GM19328 (cell line): ENCODE results near the gene AGTPBP1.
"Not testable (repeated sequence)": the region's sequence is repeated elsewhere in the genome, so short reads cannot be mapped to it uniquely, and the experiment has no call there.

ENCODE experiments used
- ATAC-seq: cut with Tn5 transposase; IDR thresholded peaks from one replicate; pipeline ENCODE4 v1.9.1; 2021; ENCODE audit warnings: mild to moderate bottlenecking, moderate library complexity; ENCODE audit not compliant: unreplicated experiment

AGTPBP1 gene

GRCh38 chr9:85717818-85718217 is 23.9 kb downstream of the AGTPBP1 start:
- not testable (repeated sequence) for ATAC-seq

- ATAC-seq, result no peak
Measured at GRCh38 chr9:85717220-85717619, 24.5 kb downstream of the AGTPBP1 start.

- ATAC-seq, result peak; percentile 57
Measured at GRCh38 chr9:85716031-85716877, 25.5 kb downstream of the AGTPBP1 start.

GRCh38 chr9:85715587-85715986 is 26.2 kb downstream of the AGTPBP1 start:
- peak; percentile 63 for ATAC-seq

GRCh38 chr9:85713897-85714296 is 27.9 kb downstream of the AGTPBP1 start:
- no peak for ATAC-seq

- no peak for ATAC-seq
Measured at GRCh38 chr9:85704744-85705143, 37.0 kb downstream of the AGTPBP1 start.

- ATAC-seq, result no peak
Measured at GRCh38 chr9:85703398-85703797, 38.4 kb downstream of the AGTPBP1 start.

GRCh38 chr9:85702726-85703289 is 38.9 kb downstream of the AGTPBP1 start:
- no peak for ATAC-seq

GRCh38 chr9:85702191-85702590 is 39.6 kb downstream of the AGTPBP1 start:
- ATAC-seq, result no peak

GRCh38 chr9:85700330-85700729 is 41.4 kb downstream of the AGTPBP1 start:
- no peak for ATAC-seq

GRCh38 chr9:85688361-85688760 is 53.4 kb downstream of the AGTPBP1 start:
- ATAC-seq, result no peak

- no peak for ATAC-seq
Measured at GRCh38 chr9:85685081-85685480, 56.7 kb downstream of the AGTPBP1 start.

- no peak for ATAC-seq
Measured at GRCh38 chr9:85676790-85677189, 65.0 kb downstream of the AGTPBP1 start.

GRCh38 chr9:85667374-85667773 is 74.4 kb downstream of the AGTPBP1 start:
- no peak for ATAC-seq

GRCh38 chr9:85666086-85666485 is 75.7 kb downstream of the AGTPBP1 start:
- ATAC-seq, result no peak

GRCh38 chr9:85662573-85662972 is 79.2 kb downstream of the AGTPBP1 start:
- no peak for ATAC-seq

GRCh38 chr9:85658716-85659115 is 83.0 kb downstream of the AGTPBP1 start:
- ATAC-seq, result no peak

- no peak for ATAC-seq
Measured at GRCh38 chr9:85653153-85653552, 88.6 kb downstream of the AGTPBP1 start.

GRCh38 chr9:85647571-85647970 is 94.2 kb downstream of the AGTPBP1 start:
- ATAC-seq, result peak; percentile 88

- ATAC-seq, result no peak
Measured at GRCh38 chr9:85645909-85646627, 95.7 kb downstream of the AGTPBP1 start.

GRCh38 chr9:85640425-85640824 is 101.3 kb downstream of the AGTPBP1 start:
- ATAC-seq, result no peak

- no peak for ATAC-seq
Measured at GRCh38 chr9:85639675-85640186, 102.0 kb downstream of the AGTPBP1 start.
